Mesodermal cell (in vitro differentiated cells): Measurements from ENCODE around the gene ZGLP1.
"Not testable (repeated sequence)": the region's sequence is repeated elsewhere in the genome, so short reads cannot be mapped to it uniquely, and the experiment has no call there.

Experiments
- H3K27ac ChIP-seq: 2 replicates; pipeline ENCODE4 v1.7.0; 2013; ENCODE audit warnings: mild to moderate bottlenecking, low read depth, low read length, moderate library complexity; ENCODE audit not compliant: severe bottlenecking
- H3K36me3 ChIP-seq: 2 replicates; pipeline ENCODE4 v1.7.1; 2013; ENCODE audit warnings: mild to moderate bottlenecking, low read length, moderate library complexity; ENCODE audit not compliant: control insufficient read depth, insufficient read depth
- H3K4me1 ChIP-seq: one replicate; pipeline ENCODE4 v1.7.1; 2013; ENCODE audit warnings: mild to moderate bottlenecking, low read length; ENCODE audit not compliant: insufficient read depth, control insufficient read depth, poor library complexity, severe bottlenecking
- H3K4me3 ChIP-seq: 2 replicates; pipeline ENCODE4 v1.7.0; 2013; ENCODE audit warnings: low read length, control low read depth, mild to moderate bottlenecking; ENCODE audit not compliant: insufficient read depth, poor library complexity, severe bottlenecking; ENCODE audit errors: extremely low read depth
- H3K9me3 ChIP-seq: 2 replicates; pipeline ENCODE4 v1.7.1; 2013; ENCODE audit warnings: mild to moderate bottlenecking, low read length, moderate library complexity; ENCODE audit not compliant: control insufficient read depth
- WGBS, 2 experiments: methylation state at CpG; one replicate each; pipeline ENCODE4 v1.1.5; 2013; ENCODE audit warnings: missing lambda C conversion rate in 2 of 2; ENCODE audit not compliant: insufficient coverage in 2 of 2; 5-methylcytosine and 5-hydroxymethylcytosine counted together

The ZGLP1 gene

GRCh38 chr19:10336725-10337124 lies 27.1 kb upstream of the ZGLP1 start:
- not testable (repeated sequence) for H3K4me1 ChIP-seq, H3K9me3 ChIP-seq, H3K36me3 ChIP-seq, H3K27ac ChIP-seq, H3K4me3 ChIP-seq
- 89 to 90% methylated on average over 6 to 8 of the region's 9 CpGs for WGBS, 2 experiments

- Histone ChIP-seq H3K4me1 (peaks cover 4% of the 10 kb centered on the region), H3K9me3 (no peaks in the 10 kb centered on the region), H3K36me3 (peaks cover 8% of the 10 kb centered on the region), H3K4me3 (no peak overlapping the region), H3K27ac (no peak overlapping the region)
- WGBS, 2 experiments, result 67 to 70% methylated on average over 16 to 22 of the region's 26 CpGs
These were observed 25.9 kb upstream of the ZGLP1 start for GRCh38 chr19:10335352-10335985.

GRCh38 chr19:10334588-10335351 lies 25.2 kb upstream of the ZGLP1 start:
- Histone ChIP-seq H3K4me3 (peak overlapping the region; percentile 81), H3K27ac (peak overlapping the region; percentile 59), H3K9me3 (no peaks in the 10 kb centered on the region), H3K4me1 (peaks cover 4% of the 10 kb centered on the region), H3K36me3 (peaks cover 15% of the 10 kb centered on the region)
- 8 to 9% methylated on average over 53 to 56 of the region's 59 CpGs for WGBS, 2 experiments

- Histone ChIP-seq H3K4me1 (peaks cover 4% of the 10 kb centered on the region), H3K4me3 (peak overlapping the region; percentile 81), H3K27ac (peak overlapping the region; percentile 59), H3K36me3 (peaks cover 23% of the 10 kb centered on the region), H3K9me3 (no peaks in the 10 kb centered on the region)
- WGBS, 2 experiments, result 5% methylated on average over 34 to 42 of the region's 44 CpGs
These were observed 24.4 kb upstream of the ZGLP1 start for GRCh38 chr19:10333758-10334587.

GRCh38 chr19:10332965-10333757 lies 23.5 kb upstream of the ZGLP1 start, which contains the start of gene RAVER1:
TSS of gene RAVER1 (minus strand) at chr19:10333529. CDS start at chr19:10333507, 22 bp downstream.
- H3K9me3 ChIP-seq, result no peaks in the 10 kb centered on the region
- WGBS, 2 experiments, result 0% methylated on average over 42 to 58 of the region's 82 CpGs
- H3K36me3 ChIP-seq, result peaks cover 32% of the 10 kb centered on the region
- peak within 1 kb of the TSS; percentile 81 for H3K4me3 ChIP-seq
- peak within 1 kb of the TSS; percentile 96 for H3K27ac ChIP-seq
- peaks cover 4% of the 10 kb centered on the region for H3K4me1 ChIP-seq

GRCh38 chr19:10332158-10332964 lies 22.7 kb upstream of the ZGLP1 start:
- H3K4me3 ChIP-seq, result peak overlapping the region; percentile 81
- H3K4me1 ChIP-seq, result peaks cover 4% of the 10 kb centered on the region
- H3K9me3 ChIP-seq, result no peaks in the 10 kb centered on the region
- H3K36me3 ChIP-seq, result peaks cover 40% of the 10 kb centered on the region
- WGBS, 2 experiments, result 39 to 43% methylated on average over 12 to 16 of the region's 18 CpGs
- peak overlapping the region; percentile 96 for H3K27ac ChIP-seq

- Histone ChIP-seq H3K4me3 (no peak overlapping the region), H3K36me3 (peaks cover 65% of the 10 kb centered on the region), H3K9me3 (no peaks in the 10 kb centered on the region), H3K4me1 (peaks cover 4% of the 10 kb centered on the region), H3K27ac (no peak overlapping the region)
- WGBS, 2 experiments, result 97 to 98% methylated on average over 11 to 12 of the region's 13 CpGs
These were observed 19.9 kb upstream of the ZGLP1 start for GRCh38 chr19:10329555-10329954.

GRCh38 chr19:10328558-10329429 lies 19.2 kb upstream of the ZGLP1 start:
- Histone ChIP-seq H3K9me3 (no peaks in the 10 kb centered on the region), H3K27ac (no peak overlapping the region), H3K4me3 (no peak overlapping the region), H3K4me1 (peaks cover 4% of the 10 kb centered on the region), H3K36me3 (peaks cover 73% of the 10 kb centered on the region)
- WGBS, 2 experiments, result 97 to 98% methylated on average over 39 of the region's 41 CpGs

GRCh38 chr19:10327793-10328192 lies 18.2 kb upstream of the ZGLP1 start:
- Histone ChIP-seq H3K4me3 (no peak overlapping the region), H3K4me1 (peaks cover 4% of the 10 kb centered on the region), H3K9me3 (no peaks in the 10 kb centered on the region), H3K27ac (no peak overlapping the region), H3K36me3 (peaks cover 83% of the 10 kb centered on the region)
- 95 to 98% methylated on average over 7 of the region's 7 CpGs for WGBS, 2 experiments
